ENCODE data around the gene SUGT1.

The SUGT1 gene

GRCh38 chr13:52738719-52739467 is 86.3 kb downstream of the SUGT1 start:
- peak; percentile 73 for DNase-seq

DNA sequence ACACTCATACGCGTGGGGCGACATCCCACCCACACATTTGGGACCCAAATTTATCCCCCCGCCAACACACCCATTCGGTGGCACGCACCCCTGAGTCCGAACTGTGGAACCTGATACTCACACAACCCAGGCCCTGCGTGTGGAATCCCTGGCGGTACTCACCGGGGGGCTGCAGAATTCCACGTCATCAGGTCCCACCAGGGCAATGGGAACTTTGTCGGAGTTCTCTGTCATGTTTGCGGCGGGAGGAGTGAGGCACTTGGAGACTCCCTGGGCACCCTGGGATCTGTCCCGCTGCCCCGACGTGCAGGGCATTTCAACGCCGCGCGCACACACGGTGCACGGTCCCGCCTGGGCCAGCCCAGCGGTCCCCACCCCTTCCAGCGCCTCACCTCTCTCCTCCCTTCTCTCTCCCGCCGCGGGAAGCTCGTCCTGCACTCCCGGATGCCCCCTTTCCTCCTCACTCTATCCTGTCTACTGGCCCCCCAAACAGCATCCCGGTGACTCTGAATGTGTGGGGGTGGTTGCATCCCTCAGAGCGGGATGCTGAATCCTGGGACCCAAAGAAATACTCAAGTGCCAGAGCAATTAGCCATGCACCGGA is 86.9 kb downstream of the SUGT1 start, which contains the start of gene CNMD:
TSS of gene CNMD (minus strand) at position 353 of the 604 bp plus-strand sequence. CDS start at position 234, 119 bp downstream.
- peak; percentile 35 for DNase-seq

- DNase-seq = no peak
Measured at GRCh38 chr13:52743569-52743968, 90.9 kb downstream of the SUGT1 start.

DNA sequence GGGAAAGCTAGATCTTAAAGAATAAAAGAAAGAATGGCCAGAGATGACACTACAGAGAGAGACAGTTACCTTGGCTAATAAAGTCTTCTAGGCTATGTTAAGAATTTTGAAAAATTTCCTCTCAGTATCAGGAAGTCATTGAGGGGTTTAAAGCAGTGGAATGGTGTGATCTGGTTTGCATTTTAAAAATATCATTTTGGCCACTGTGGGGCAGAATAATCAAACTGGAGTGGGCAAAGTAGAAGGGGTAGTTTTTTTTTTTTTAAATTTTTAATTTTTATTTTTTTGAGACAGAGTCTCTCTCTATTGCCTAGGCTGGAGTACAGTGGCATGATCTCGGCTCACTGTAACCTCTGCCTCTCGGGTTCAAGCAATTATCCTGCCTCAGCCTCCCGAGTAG is 91.4 kb downstream of the SUGT1 start:
- peak; percentile 30 for DNase-seq

GRCh38 chr13:52744842-52745375 is 92.3 kb downstream of the SUGT1 start:
- DNase-seq = peak; percentile 53

DNA sequence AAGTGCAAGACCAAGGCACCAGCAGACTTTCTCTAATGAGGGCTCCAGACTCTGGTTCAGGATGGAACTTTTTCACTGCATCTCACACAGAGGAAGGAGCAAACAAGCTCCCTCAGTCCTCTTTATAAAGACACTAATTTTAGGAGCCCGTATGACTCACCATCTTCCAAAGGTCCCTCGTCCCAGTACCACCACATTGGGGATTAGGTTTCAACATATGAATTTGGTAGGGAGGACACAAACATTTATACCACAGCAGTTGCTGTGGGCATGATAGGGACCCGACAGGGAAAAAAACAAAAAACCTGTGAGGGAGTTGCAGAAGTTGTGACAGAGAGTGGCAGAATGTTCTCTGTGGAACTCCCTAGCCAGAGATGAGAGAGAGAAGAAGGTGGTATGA is 93.5 kb downstream of the SUGT1 start:
- no peak for DNase-seq

- no peak for DNase-seq
Measured at GRCh38 chr13:52749419-52749818, 96.8 kb downstream of the SUGT1 start.
